Upper lobe of left lung (tissue), 6 donors: ENCODE measurements around the gene ST7. TPM values are rescaled to one million over a fixed set of nuclear protein-coding genes. Genes with fewer than 3 reads are reported as not detected.

ENCODE experiments used
- ATAC-seq, 2 donors: fragments of 200-7000 bp; cut with Tn5 transposase; one replicate each; pipeline ENCODE4 v1.9.1; 2022; ENCODE audit warnings: mild to moderate bottlenecking in 2 of 2, moderate library complexity in 2 of 2; ENCODE audit not compliant: low FRiP score in 2 of 2
- DNase-seq, 2 donors: peaks; one replicate each; pipeline ENCODE4 v3.0.0-alpha.2; 2019 to 2020
- H3K27ac ChIP-seq, 4 donors: fragments of 200-600 bp; sonication (generic); one replicate each; pipeline ENCODE4 v1.5.1; 2016 to 2019
- H3K27me3 ChIP-seq, 4 donors: fragments of 200-600 bp; sonication (generic); one replicate each; pipeline ENCODE4 v1.5.1; 2017 to 2019
- H3K36me3 ChIP-seq, 4 donors: fragments of 200-600 bp; sonication (generic); one replicate each; pipeline ENCODE4 v1.5.1; 2016 to 2019
- H3K4me1 ChIP-seq, 4 donors: fragments of 200-600 bp; sonication (generic); one replicate each; pipeline ENCODE4 v1.5.1; 2018 to 2019
- H3K4me3 ChIP-seq, 4 donors: fragments of 200-600 bp; sonication (generic); one replicate each; pipeline ENCODE4 v1.5.1; 2017 to 2019; ENCODE audit warnings: mild to moderate bottlenecking in 2 of 4, moderate library complexity in 1 of 4
- H3K9me3 ChIP-seq, 4 donors: fragments of 200-600 bp; sonication (generic); one replicate each; pipeline ENCODE4 v1.5.1; 2018 to 2019
- CTCF ChIP-seq, 6 experiments: fragments of 450-650 bp in 4 of 6; fragments of 200-600 bp in 2 of 6; sonication (generic) in 2 of 6; IDR thresholded peaks; one replicate each; pipeline ENCODE4 v1.5.1; 2016 to 2019; ENCODE audit warnings: antibody characterized with exemption in 6 of 6
- EP300 ChIP-seq, 4 donors: sonication (generic); formaldehyde crosslinking; IDR thresholded peaks; one replicate each; pipeline ENCODE4 v1.5.1; 2017; ENCODE audit warnings: antibody characterized with exemption in 4 of 4, control low read depth in 2 of 4
- POLR2A ChIP-seq, 4 donors: fragments of 450-650 bp; IDR thresholded peaks; one replicate each; pipeline ENCODE4 v1.5.1; 2016 to 2017; ENCODE audit warnings: antibody characterized with exemption in 4 of 4, mild to moderate bottlenecking in 2 of 4
- POLR2AphosphoS5 ChIP-seq, 2 donors: sonication (generic); formaldehyde crosslinking; IDR thresholded peaks; one replicate each; pipeline ENCODE4 v1.5.1; 2017; ENCODE audit warnings: antibody characterized with exemption in 2 of 2
- WGBS, 2 donors: methylation state at CpG; one replicate each; pipeline ENCODE4 v1.1.5; 2017 to 2018; 5-methylcytosine and 5-hydroxymethylcytosine counted together
- total RNA-seq, 6 donors: library from RNA; depleted of rRNA in 4 of 6; stranded (reverse); fragments of >200 nt in 4 of 6; gene quantifications; one replicate each; pipeline versions ENCODE4 v1.1.0 to v1.2.1, GENCODE V29; 2016 to 2021
- donor health status: DM: no; HTN: no; CAD: no; lungs with moderate emphysema.
- donor health status: DM: no; HTN: yes; CAD: no; lungs with severe emphysema.

Gene ST7
- total RNA-seq, 6 donors from 2014 or later, result 36.0 to 135 (median 73.4) TPM

GRCh38 chr7:117210397-117210796, 257.1 kb downstream of the ST7 start:
- TF ChIP-seq POLR2AphosphoS5 (IDR thresholded peaks at IDR 0.05) (no peak), CTCF (IDR thresholded peaks at IDR 0.05) (no peak), POLR2A (IDR thresholded peaks at IDR 0.05) (no peak), EP300 (IDR thresholded peaks at IDR 0.05) (no peak)
- Histone ChIP-seq H3K27me3 (no peaks in the 10 kb centered on the region), H3K9me3 (no peaks in the 10 kb centered on the region), H3K27ac (peak overlapping the region in 3 of 4 donors; percentile 1 to 32 (median 7)), H3K4me3 (no peak overlapping the region), H3K36me3 (peaks cover 0 to 7% (median 3%) of the 10 kb centered on the region in 4 donors), H3K4me1 (peaks cover 0 to 3% (median 0%) of the 10 kb centered on the region in 4 donors)
- ATAC-seq (no peak), DNase-seq (no peak)
- WGBS, 2 donors, result 91 to 94% methylated on average over 4 of the region's 4 CpGs

GRCh38 chr7:117210908-117211307, 257.6 kb downstream of the ST7 start:
- peaks cover 0 to 10% (median 3%) of the 10 kb centered on the region in 4 donors for H3K36me3 ChIP-seq
- ATAC-seq (no peak), DNase-seq (no peak)
- H3K4me3 ChIP-seq, result no peak overlapping the region
- H3K4me1 ChIP-seq, result peaks cover 0 to 3% (median 0%) of the 10 kb centered on the region in 4 donors
- no peak for TF ChIP-seq POLR2AphosphoS5 (IDR thresholded peaks at IDR 0.05)
- TF ChIP-seq POLR2A (IDR thresholded peaks at IDR 0.05), result no peak
- TF ChIP-seq EP300 (IDR thresholded peaks at IDR 0.05), result no peak
- TF ChIP-seq CTCF (IDR thresholded peaks at IDR 0.05), result no peak
- H3K9me3 ChIP-seq, result no peaks in the 10 kb centered on the region
- H3K27ac ChIP-seq, result peak overlapping the region in 2 of 4 donors; percentile 1 to 32
- WGBS, 2 donors, result 67 to 86% methylated on average over 3 of the region's 3 CpGs
- no peaks in the 10 kb centered on the region for H3K27me3 ChIP-seq

- H3K36me3 ChIP-seq, result peaks cover 0 to 10% (median 3%) of the 10 kb centered on the region in 4 donors
- no peaks in the 10 kb centered on the region for H3K9me3 ChIP-seq
- H3K4me3 ChIP-seq, result no peak overlapping the region
- no peak for DNase-seq
- H3K4me1 ChIP-seq, result peaks cover 0 to 3% (median 0%) of the 10 kb centered on the region in 4 donors
- H3K27ac ChIP-seq, result no peak overlapping the region
- ATAC-seq, result no peak
- no peaks in the 10 kb centered on the region for H3K27me3 ChIP-seq
- no peak for TF ChIP-seq CTCF (IDR thresholded peaks at IDR 0.05)
- TF ChIP-seq POLR2AphosphoS5 (IDR thresholded peaks at IDR 0.05), result no peak
- TF ChIP-seq POLR2A (IDR thresholded peaks at IDR 0.05), result no peak
- TF ChIP-seq EP300 (IDR thresholded peaks at IDR 0.05), result no peak
Observed at GRCh38 chr7:117211614-117212013, 258.3 kb downstream of the ST7 start.

- ATAC-seq, result peak in 1 of 2 donors; percentile 86
- WGBS, 2 donors, result 51 to 64% methylated on average over 5 of the region's 5 CpGs
- H3K4me1 ChIP-seq, result peaks cover 0 to 3% (median 0%) of the 10 kb centered on the region in 4 donors
- H3K27ac ChIP-seq, result no peak overlapping the region
- peak; percentile 62 to 84 (median 70) for TF ChIP-seq CTCF (IDR thresholded peaks at IDR 0.05)
- no peak for TF ChIP-seq POLR2AphosphoS5 (IDR thresholded peaks at IDR 0.05)
- H3K9me3 ChIP-seq, result no peaks in the 10 kb centered on the region
- no peaks in the 10 kb centered on the region for H3K27me3 ChIP-seq
- H3K4me3 ChIP-seq, result no peak overlapping the region
- peaks cover 0 to 10% (median 3%) of the 10 kb centered on the region in 4 donors for H3K36me3 ChIP-seq
- DNase-seq, result peak in 1 of 2 donors; percentile 36
Observed at GRCh38 chr7:117212969-117213877, 259.9 kb downstream of the ST7 start.
